HG03378 (cell line): ENCODE results near the gene SAFB2.

Source experiments
- ATAC-seq: cut with Tn5 transposase; IDR thresholded peaks from one replicate; pipeline ENCODE4 v1.9.1; 2021; ENCODE audit warnings: mild to moderate bottlenecking, moderate library complexity; ENCODE audit not compliant: unreplicated experiment

The SAFB2 gene

GRCh38 chr19:5585461-5586299 lies 36.9 kb downstream of the SAFB2 start:
- no peak for ATAC-seq

DNA sequence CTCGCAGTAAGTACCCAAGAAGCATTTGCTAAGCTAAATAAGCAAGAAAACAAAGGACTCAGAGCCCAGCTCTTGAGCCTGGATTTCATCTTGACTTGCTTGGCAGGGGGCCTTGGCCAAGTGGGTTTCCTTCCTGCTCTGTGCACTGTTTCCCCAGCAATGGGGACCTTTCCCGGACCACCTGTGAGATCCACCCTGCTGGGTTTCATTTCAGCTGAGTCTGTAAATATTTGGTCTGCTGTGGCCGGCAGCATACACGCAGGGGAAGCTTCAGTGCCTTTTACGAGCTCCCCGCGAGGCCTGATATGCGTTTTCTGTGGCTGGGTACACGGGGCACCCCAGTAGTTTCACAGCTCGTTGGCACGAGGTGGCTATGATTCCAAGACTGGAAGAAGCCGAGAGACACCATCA lies 42.4 kb downstream of the SAFB2 start:
- no peak for ATAC-seq

- no peak for ATAC-seq
Measured at GRCh38 chr19:5579697-5580096, 42.9 kb downstream of the SAFB2 start.

GRCh38 chr19:5579286-5579685 lies 43.3 kb downstream of the SAFB2 start:
- ATAC-seq, result no peak

GRCh38 chr19:5578097-5578846 lies 44.3 kb downstream of the SAFB2 start:
- no peak for ATAC-seq

DNA sequence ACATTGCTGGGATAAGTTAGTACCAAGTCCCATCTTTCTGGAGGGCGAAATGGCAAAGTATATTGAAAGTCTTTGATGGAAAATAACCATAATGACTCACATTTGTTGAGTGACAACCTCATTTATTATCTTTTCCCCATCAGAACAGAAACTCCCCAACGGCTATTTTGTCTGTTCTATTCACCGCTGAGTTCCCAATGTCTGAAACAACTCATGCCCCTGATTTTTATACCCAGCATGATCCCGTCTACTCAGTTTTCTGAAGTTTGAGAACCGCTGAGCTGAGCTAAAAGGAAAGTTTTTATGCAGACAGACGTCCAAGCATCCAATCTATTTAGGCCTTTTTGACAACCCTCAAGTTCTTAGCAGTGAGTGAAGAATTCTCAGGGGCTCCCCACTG lies 47.0 kb downstream of the SAFB2 start:
- ATAC-seq, result no peak

GRCh38 chr19:5572556-5573286 lies 49.9 kb downstream of the SAFB2 start:
- ATAC-seq, result no peak

GRCh38 chr19:5571777-5572176 lies 50.8 kb downstream of the SAFB2 start:
- no peak for ATAC-seq

DNA sequence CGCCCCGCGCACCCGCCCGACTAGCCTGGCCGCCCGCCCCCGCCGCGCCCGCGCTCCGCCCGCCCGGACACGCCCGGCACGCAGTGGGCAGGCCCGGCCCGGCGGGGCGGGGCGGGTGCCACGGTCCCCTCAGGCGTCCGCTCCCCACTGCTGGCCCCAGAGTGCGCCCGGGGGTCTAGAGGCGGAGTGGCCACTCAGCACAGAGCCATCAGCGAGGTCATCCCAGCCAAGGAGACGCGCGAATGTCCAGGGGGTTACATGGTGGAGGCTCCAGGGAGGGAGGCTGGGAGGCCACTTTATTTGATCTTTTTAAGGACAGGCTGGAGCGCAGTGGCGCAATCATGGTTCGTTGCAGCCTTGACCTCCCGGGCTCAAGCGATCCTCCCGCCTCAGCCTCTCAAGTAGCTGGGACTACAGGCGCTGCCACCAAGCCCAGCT lies 54.6 kb downstream of the SAFB2 start:
- ATAC-seq, result no peak

GRCh38 chr19:5567360-5567969 lies 55.1 kb downstream of the SAFB2 start, which contains the start of gene TINCR:
TSS of gene TINCR (minus strand) at chr19:5567953.
- ATAC-seq, result no peak

- no peak for ATAC-seq
Measured at GRCh38 chr19:5564930-5565329, 57.6 kb downstream of the SAFB2 start.

DNA sequence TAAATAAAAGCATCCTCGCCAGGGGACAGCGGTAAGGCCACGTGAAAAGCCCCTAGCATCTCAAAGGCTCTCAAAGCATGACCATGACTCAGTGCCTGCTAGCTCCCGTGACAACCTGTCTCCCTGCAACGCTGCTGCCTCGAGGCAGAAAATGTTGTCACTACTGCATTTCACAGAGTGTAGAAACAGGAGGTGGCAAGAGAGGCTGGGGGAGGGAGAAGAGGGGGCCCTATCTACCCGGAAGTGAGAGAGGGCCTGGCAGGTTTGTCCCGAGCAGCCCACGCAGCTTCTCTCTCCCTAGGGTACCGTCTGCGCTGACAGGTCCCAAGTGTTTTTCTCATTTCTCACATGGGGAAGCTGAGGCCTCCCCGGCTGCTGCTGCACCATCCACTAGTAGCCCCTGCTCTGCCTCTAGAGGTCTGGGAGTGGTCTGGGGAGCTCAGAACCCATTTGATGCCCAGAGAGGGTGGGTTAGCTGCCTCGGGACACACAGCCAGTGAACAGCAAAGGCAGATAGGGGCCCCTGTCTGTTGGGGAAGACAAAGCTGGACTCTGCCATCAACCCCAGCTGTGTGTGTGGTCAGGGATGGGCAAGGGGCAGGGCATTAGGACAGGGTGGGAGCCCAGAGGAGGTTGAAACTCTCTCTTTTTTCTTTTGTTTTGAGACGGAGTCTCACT lies 58.5 kb downstream of the SAFB2 start:
- ATAC-seq, result no peak

GRCh38 chr19:5563008-5563431 lies 59.6 kb downstream of the SAFB2 start:
- no peak for ATAC-seq

- ATAC-seq, result no peak
Measured at GRCh38 chr19:5562280-5562679, 60.3 kb downstream of the SAFB2 start.

- no peak for ATAC-seq
Measured at GRCh38 chr19:5561559-5561958, 61.0 kb downstream of the SAFB2 start.

DNA sequence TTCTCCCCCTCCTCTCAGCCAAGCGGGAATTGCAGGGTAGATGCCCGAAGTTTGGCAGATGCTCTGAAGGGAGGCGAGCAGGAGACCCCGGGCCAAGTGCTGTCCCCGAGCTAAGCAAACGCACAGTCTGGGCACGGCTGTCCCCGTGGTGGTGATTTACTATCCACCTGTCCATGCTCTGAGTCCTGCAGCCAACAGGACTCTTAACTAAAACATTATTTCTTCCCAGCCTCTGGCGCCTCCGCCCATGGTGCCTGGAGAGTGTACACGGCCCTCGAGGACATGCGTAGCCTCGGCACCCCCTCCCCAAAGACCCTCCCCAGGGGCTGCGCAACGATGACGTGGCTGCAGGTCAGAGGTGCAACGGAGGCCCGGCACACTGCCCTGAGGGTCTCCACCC lies 62.4 kb downstream of the SAFB2 start:
- ATAC-seq, result no peak

DNA sequence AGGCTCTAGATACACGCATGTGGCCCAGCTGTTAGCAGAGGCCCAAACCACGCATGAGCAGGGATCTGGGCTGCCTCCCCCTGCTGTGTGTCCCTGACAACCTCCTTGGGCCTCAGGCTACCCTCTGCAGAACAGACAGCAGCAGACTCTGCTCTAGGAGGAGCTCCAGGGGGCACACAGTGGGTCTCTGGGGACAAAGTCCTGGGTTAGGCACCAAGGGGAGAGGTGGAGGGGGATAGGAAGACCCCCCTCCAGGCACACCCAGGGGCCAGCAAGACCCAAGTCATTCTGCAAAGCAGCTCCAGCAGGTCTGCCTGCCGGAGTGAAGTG lies 62.8 kb downstream of the SAFB2 start:
- ATAC-seq, result no peak

GRCh38 chr19:5558101-5558621 lies 64.4 kb downstream of the SAFB2 start:
- ATAC-seq, result no peak

- no peak for ATAC-seq
Measured at GRCh38 chr19:5557691-5558090, 64.9 kb downstream of the SAFB2 start.

- ATAC-seq, result no peak
Measured at GRCh38 chr19:5554828-5555227, 67.7 kb downstream of the SAFB2 start.
